NCI-H2227 treated with DMSO at 0.1 percent for 48 hours (cell line): ENCODE measurements around the gene ZSWIM7.

ENCODE experiments used
- DNase-seq: peaks from one replicate; lab custom pipeline; 2025; lab: John Stamatoyannopoulos, UW

Gene ZSWIM7

GRCh38 chr17:15929941-15930340 lies 69.6 kb downstream of the ZSWIM7 start:
- DNase-seq: no peak

DNA sequence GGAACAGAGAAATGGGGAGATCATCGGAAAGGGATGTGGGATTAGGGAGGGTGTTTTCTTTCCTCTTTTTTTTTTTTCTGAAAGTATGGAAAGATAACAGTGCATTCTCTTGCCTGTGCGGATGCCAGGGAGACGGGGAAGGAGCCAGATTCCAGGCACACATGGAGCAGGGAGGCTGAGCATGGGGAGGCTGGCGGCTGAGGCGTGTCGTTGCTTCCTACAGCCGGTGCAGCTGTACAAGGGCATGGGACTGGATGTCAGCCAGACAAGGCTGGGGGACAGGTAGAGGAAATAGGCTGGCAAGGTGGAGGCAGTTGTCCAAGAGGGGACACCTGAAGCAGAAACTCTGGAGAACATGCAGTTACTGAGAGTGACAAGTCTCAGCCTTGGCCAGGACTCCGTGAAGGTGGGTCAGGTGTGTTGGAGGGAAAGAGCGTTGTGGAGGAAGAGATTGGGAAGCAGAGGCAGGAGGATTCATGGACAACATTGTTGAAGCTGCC lies 71.2 kb downstream of the ZSWIM7 start:
- DNase-seq: no peak
